ENCODE results near the gene MAP3K7. TPM values are rescaled to one million over a fixed set of nuclear protein-coding genes. Genes with fewer than 3 reads are reported as not detected.

MAP3K7 gene
- total RNA-seq, 1 donor from 2014 or later: 91.9 TPM

- peak overlapping the region; percentile 78 for H3K27ac ChIP-seq
- no peaks in the 10 kb centered on the region for H3K36me3 ChIP-seq
- H3K4me1 Mint-ChIP-seq: peaks cover 48% of the 10 kb centered on the region
- TF ChIP-seq CTCF (IDR thresholded peaks at IDR 0.05) (no peak), EZH2phosphoT487 (IDR thresholded peaks at IDR 0.05) (no peak), EZH2 (IDR thresholded peaks at IDR 0.05) (no peak)
- no peak overlapping the region for H3K9ac ChIP-seq
- no peaks in the 10 kb centered on the region for H3K79me2 ChIP-seq (ENCODE audit: low read depth)
- peaks cover 4% of the 10 kb centered on the region for H3K9me3 ChIP-seq (ENCODE audit: low read depth)
- DNase-seq (ENCODE audit: low spot score): no peak
- H3F3A ChIP-seq (ENCODE audit: low read depth): peaks cover 37% of the 10 kb centered on the region
- H3K4me3 ChIP-seq: no peak overlapping the region
- no peak overlapping the region for H2AFZ ChIP-seq (replicated peaks)
- H3K4me3 Mint-ChIP-seq: peak overlapping the region; percentile 33
- H4K20me1 ChIP-seq (ENCODE audit: low read depth): no peaks in the 10 kb centered on the region
- peak overlapping the region; percentile 29 for H3K4me2 ChIP-seq
- H3K4me1 ChIP-seq: peaks cover 39% of the 10 kb centered on the region
- H3K27me3 ChIP-seq: no peaks in the 10 kb centered on the region
- H3K27ac Mint-ChIP-seq: peak overlapping the region; percentile 97
- peaks cover 8% of the 10 kb centered on the region for H3K36me3 Mint-ChIP-seq
- H3K27me3 Mint-ChIP-seq (ENCODE audit: insufficient read depth, low read depth): peaks cover 7% of the 10 kb centered on the region
- H3K9me3 Mint-ChIP-seq: peaks cover 31% of the 10 kb centered on the region
Observed at GRCh38 chr6:90484385-90484784, 102.5 kb downstream of the MAP3K7 start.

GRCh38 chr6:90483956-90484355 is 102.9 kb downstream of the MAP3K7 start:
- peaks cover 48% of the 10 kb centered on the region for H3K4me1 Mint-ChIP-seq
- peak overlapping the region; percentile 29 for H3K4me2 ChIP-seq
- H3F3A ChIP-seq (ENCODE audit: low read depth): peaks cover 40% of the 10 kb centered on the region
- no peak overlapping the region for H2AFZ ChIP-seq (replicated peaks)
- peaks cover 4% of the 10 kb centered on the region for H3K9me3 ChIP-seq (ENCODE audit: low read depth)
- no peaks in the 10 kb centered on the region for H3K79me2 ChIP-seq (ENCODE audit: low read depth)
- no peaks in the 10 kb centered on the region for H3K36me3 ChIP-seq
- H3K27me3 Mint-ChIP-seq (ENCODE audit: insufficient read depth, low read depth): peaks cover 7% of the 10 kb centered on the region
- H4K20me1 ChIP-seq (ENCODE audit: low read depth): no peaks in the 10 kb centered on the region
- no peak overlapping the region for H3K9ac ChIP-seq
- peaks cover 31% of the 10 kb centered on the region for H3K9me3 Mint-ChIP-seq
- no peak overlapping the region for H3K4me3 Mint-ChIP-seq
- DNase-seq (ENCODE audit: low spot score): no peak
- peaks cover 8% of the 10 kb centered on the region for H3K36me3 Mint-ChIP-seq
- H3K4me1 ChIP-seq: peaks cover 37% of the 10 kb centered on the region
- no peak overlapping the region for H3K4me3 ChIP-seq
- H3K27me3 ChIP-seq: no peaks in the 10 kb centered on the region
- H3K27ac Mint-ChIP-seq: peak overlapping the region; percentile 97
- TF ChIP-seq EZH2 (IDR thresholded peaks at IDR 0.05) (no peak), CTCF (IDR thresholded peaks at IDR 0.05) (no peak), EZH2phosphoT487 (IDR thresholded peaks at IDR 0.05) (no peak)
- H3K27ac ChIP-seq: no peak overlapping the region

- Histone ChIP-seq H3K9me3 (ENCODE audit: low read depth) (peaks cover 4% of the 10 kb centered on the region), H2AFZ (replicated peaks) (no peak overlapping the region), H3K27me3 (no peaks in the 10 kb centered on the region), H3K79me2 (ENCODE audit: low read depth) (no peaks in the 10 kb centered on the region), H3K4me2 (no peak overlapping the region), H3K4me3 (no peak overlapping the region), H3K4me1 (peaks cover 39% of the 10 kb centered on the region), H3F3A (ENCODE audit: low read depth) (peaks cover 45% of the 10 kb centered on the region), H3K27ac (no peak overlapping the region), H4K20me1 (ENCODE audit: low read depth) (no peaks in the 10 kb centered on the region), H3K36me3 (no peaks in the 10 kb centered on the region), H3K9ac (no peak overlapping the region)
- Mint-ChIP-seq H3K4me3 (no peak overlapping the region), H3K27me3 (ENCODE audit: insufficient read depth, low read depth) (peaks cover 7% of the 10 kb centered on the region), H3K9me3 (peaks cover 31% of the 10 kb centered on the region), H3K27ac (peak overlapping the region; percentile 58), H3K4me1 (peaks cover 53% of the 10 kb centered on the region), H3K36me3 (peaks cover 8% of the 10 kb centered on the region)
- no peak for DNase-seq (ENCODE audit: low spot score)
- TF ChIP-seq EZH2 (IDR thresholded peaks at IDR 0.05): no peak
- TF ChIP-seq EZH2phosphoT487 (IDR thresholded peaks at IDR 0.05): no peak
- no peak for TF ChIP-seq CTCF (IDR thresholded peaks at IDR 0.05)
Observed at GRCh38 chr6:90483116-90483839, 103.6 kb downstream of the MAP3K7 start.

Data from neural progenitor cell (in vitro differentiated cells).